GM18868 (cell line): ENCODE data around the gene APCDD1L.

Experiments used
- ATAC-seq: cut with Tn5 transposase; IDR thresholded peaks from one replicate; pipeline ENCODE4 v1.9.1; 2021; ENCODE audit warnings: mild to moderate bottlenecking, moderate library complexity; ENCODE audit not compliant: unreplicated experiment

The APCDD1L gene

GRCh38 chr20:58492795-58493524 lies 22.2 kb downstream of the APCDD1L start:
- no peak for ATAC-seq

- no peak for ATAC-seq
These were observed 23.0 kb downstream of the APCDD1L start for GRCh38 chr20:58492074-58492718.

- no peak for ATAC-seq
These were observed 29.0 kb downstream of the APCDD1L start for GRCh38 chr20:58486207-58486606.

GRCh38 chr20:58485393-58485792 lies 29.8 kb downstream of the APCDD1L start:
- ATAC-seq, result no peak

GRCh38 chr20:58483470-58483869 lies 31.7 kb downstream of the APCDD1L start:
- no peak for ATAC-seq

- ATAC-seq, result no peak
These were observed 32.1 kb downstream of the APCDD1L start for GRCh38 chr20:58483051-58483450.

GRCh38 chr20:58482416-58482815 lies 32.8 kb downstream of the APCDD1L start:
- ATAC-seq, result no peak

GRCh38 chr20:58481481-58482021 lies 33.6 kb downstream of the APCDD1L start:
- ATAC-seq, result no peak

GRCh38 chr20:58480551-58481336 lies 34.5 kb downstream of the APCDD1L start:
- no peak for ATAC-seq

GRCh38 chr20:58479726-58480440 lies 35.3 kb downstream of the APCDD1L start:
- no peak for ATAC-seq

GRCh38 chr20:58478141-58478805 lies 36.9 kb downstream of the APCDD1L start:
- no peak for ATAC-seq

- no peak for ATAC-seq
These were observed 39.7 kb downstream of the APCDD1L start for GRCh38 chr20:58475466-58475865.

GRCh38 chr20:58473453-58474425 lies 41.5 kb downstream of the APCDD1L start:
- ATAC-seq, result no peak

- no peak for ATAC-seq
These were observed 42.8 kb downstream of the APCDD1L start for GRCh38 chr20:58472273-58473018.

- ATAC-seq, result no peak
These were observed 43.7 kb downstream of the APCDD1L start for GRCh38 chr20:58471193-58472164.

- no peak for ATAC-seq
These were observed 44.6 kb downstream of the APCDD1L start for GRCh38 chr20:58470336-58471192.
